GM12891 (cell line): Measurements from ENCODE around the gene XRCC3.

Experiments used
- PAX5 ChIP-seq: IDR thresholded peaks from 2 replicates; pipeline ENCODE4 v1.6.1; 2011; ENCODE audit warnings: low read length, moderate library complexity, mild to moderate bottlenecking; ENCODE audit not compliant: insufficient read depth, severe bottlenecking
- POLR2A ChIP-seq: IDR thresholded peaks from 2 replicates; pipeline ENCODE4 v1.6.1; 2011; ENCODE audit warnings: low read depth, low read length, control low read depth
- POLR2AphosphoS5 ChIP-seq: IDR thresholded peaks from 2 replicates; pipeline ENCODE4 v1.6.1; 2011; ENCODE audit warnings: low read depth, low read length, control low read depth
- TAF1 ChIP-seq: IDR thresholded peaks from 2 replicates; pipeline ENCODE4 v1.6.1; 2011; ENCODE audit warnings: low read depth, low read length, control low read depth

DNA sequence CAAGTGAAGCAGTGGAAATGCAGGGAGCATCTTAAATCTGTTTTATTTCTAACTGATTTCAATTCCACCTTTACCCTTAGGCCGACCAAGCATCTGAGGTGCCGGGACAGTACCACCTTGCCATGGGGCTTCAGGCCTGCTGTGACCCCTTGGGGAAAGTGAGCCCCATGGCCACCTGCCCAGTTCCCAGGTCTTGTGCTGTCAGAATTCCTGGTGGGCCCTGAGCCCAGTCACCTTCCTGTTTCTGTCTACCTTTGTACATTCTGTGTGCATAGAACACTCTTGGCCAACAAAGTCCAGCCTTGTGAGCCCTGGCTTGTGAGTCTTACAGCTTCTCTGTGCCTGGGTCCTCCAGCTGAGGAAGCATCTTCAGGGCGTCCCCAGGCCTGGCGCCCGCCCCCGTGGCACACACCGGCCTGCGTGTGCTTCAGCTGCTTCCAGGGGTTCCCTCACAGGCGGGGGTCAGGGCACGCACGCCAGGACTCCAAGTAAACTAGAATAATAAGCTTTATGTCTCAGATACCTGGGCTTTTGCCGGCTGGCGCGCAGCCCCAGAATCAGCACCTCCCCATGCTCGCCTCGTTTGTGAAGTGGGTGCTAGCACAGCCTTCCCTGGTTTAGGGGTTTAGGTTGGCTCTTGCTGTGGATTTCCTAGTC, 10.6 kb upstream of the XRCC3 start:
- TF ChIP-seq POLR2AphosphoS5, result no peak
- no peak for TF ChIP-seq POLR2A
- TF ChIP-seq PAX5, result no peak
- TF ChIP-seq TAF1, result no peak
